HEK293 (cell line): ENCODE data around the gene ELOVL4.

ENCODE experiments used
- CTCF ChIA-PET: fragments of 350-600 bp; formaldehyde crosslinking; extraction: SDS; loops from one replicate; lab custom pipeline; 2021; ENCODE audit warnings: antibody characterized with exemption; lab: Yijun Ruan, JAX
- POLR2A ChIA-PET: fragments of 300-600 bp; formaldehyde crosslinking; extraction: SDS; loops from one replicate; lab custom pipeline; 2020; ENCODE audit warnings: antibody characterized with exemption, inconsistent platforms; lab: Yijun Ruan, JAX
- H3K27ac ChIP-seq: fragments of 200-500 bp; sonication (Bioruptor generic); 2 replicates; pipeline ENCODE4 v1.5.1; 2014; ENCODE audit warnings: low read depth, low read length, control low read depth, inconsistent platforms; ENCODE audit errors: extremely low read depth
- H3K36me3 ChIP-seq, 2 experiments: fragments of 200-500 bp in 1 of 2; sonication (Bioruptor generic) in 1 of 2; 1 replicate in 1 of 2; 2 replicates in 1 of 2; pipeline ENCODE4 v1.5.1; 2014 to 2017; ENCODE audit warnings: inconsistent platforms in 2 of 2, low read length in 2 of 2; ENCODE audit not compliant: control insufficient read depth in 2 of 2, insufficient read depth in 1 of 2
- H3K4me1 ChIP-seq: fragments of 200-500 bp; sonication (Bioruptor generic); 2 replicates; pipeline ENCODE4 v1.5.1; 2014; ENCODE audit warnings: mild to moderate bottlenecking, low read length, inconsistent platforms; ENCODE audit not compliant: control insufficient read depth, insufficient read depth
- H3K4me3 ChIP-seq: 2 replicates; pipeline ENCODE4 v1.5.1; 2011; ENCODE audit warnings: low read depth, mild to moderate bottlenecking, control low read depth, low read length, moderate library complexity
- H3K9me3 ChIP-seq: fragments of 200-500 bp; sonication (Bioruptor generic); 2 replicates; pipeline ENCODE4 v1.5.1; 2014; ENCODE audit warnings: low read depth, low read length, inconsistent platforms; ENCODE audit not compliant: control insufficient read depth, insufficient read depth
- IKZF3 ChIP-seq: fragments of 450-650 bp; IDR thresholded peaks from 2 replicates; pipeline ENCODE4 v1.5.0; 2018; ENCODE audit warnings: missing biosample characterization, mild to moderate bottlenecking, missing genetic modification characterization, moderate library complexity
- PATZ1 ChIP-seq: fragments of 450-650 bp; formaldehyde crosslinking; IDR thresholded peaks from 2 replicates; pipeline ENCODE4 v1.5.1; 2016; ENCODE audit warnings: missing biosample characterization, missing genetic modification characterization
- ZNF146 ChIP-seq: fragments of 450-650 bp; formaldehyde crosslinking; IDR thresholded peaks from 2 replicates; pipeline ENCODE4 v1.5.1; 2016; ENCODE audit warnings: missing biosample characterization, missing genetic modification characterization
- ZNF175 ChIP-seq: fragments of 450-650 bp; formaldehyde crosslinking; IDR thresholded peaks from 2 replicates; pipeline ENCODE4 v1.5.1; 2016; ENCODE audit warnings: missing biosample characterization, missing genetic modification characterization
- ZNF266 ChIP-seq: fragments of 450-650 bp; formaldehyde crosslinking; IDR thresholded peaks from 2 replicates; pipeline ENCODE4 v1.5.1; 2016; ENCODE audit warnings: missing biosample characterization, missing genetic modification characterization, low read depth
- ZNF426 ChIP-seq: fragments of 450-650 bp; formaldehyde crosslinking; IDR thresholded peaks from 2 replicates; pipeline ENCODE4 v1.5.1; 2017; ENCODE audit warnings: missing biosample characterization, missing genetic modification characterization, mild to moderate bottlenecking, inconsistent platforms, moderate library complexity
- ZNF433 ChIP-seq: fragments of 450-650 bp; formaldehyde crosslinking; IDR thresholded peaks from 2 replicates; pipeline ENCODE4 v1.5.1; 2016; ENCODE audit warnings: missing biosample characterization, missing genetic modification characterization, low read depth
- TF ChIP-seq, protein P1 (sequence below): fragments of 450-650 bp; formaldehyde crosslinking; IDR thresholded peaks from 2 replicates; pipeline ENCODE4 v1.5.1; 2016; ENCODE audit warnings: missing biosample characterization, missing genetic modification characterization, low read depth
- TF ChIP-seq, protein P2 (sequence below): fragments of 450-650 bp; formaldehyde crosslinking; IDR thresholded peaks from 2 replicates; pipeline ENCODE4 v1.5.1; 2016; ENCODE audit warnings: missing biosample characterization, missing genetic modification characterization
- TF ChIP-seq, protein P3 (sequence below): fragments of 450-650 bp; formaldehyde crosslinking; IDR thresholded peaks from 2 replicates; pipeline ENCODE4 v1.5.1; 2016; ENCODE audit warnings: missing biosample characterization, missing genetic modification characterization

ELOVL4 gene

GRCh38 chr6:79981652-79982051, 34.3 kb upstream of the ELOVL4 start:
- ChIA-PET POLR2A (interaction anchor here (0.7 kb wide), 2 partner anchors 35 to 124 kb away, joined by 3 read pairs; no protein-coding TSS in a partner anchor), CTCF (interaction anchor here (0.6 to 3.5 kb wide), 2 partner anchors 33 to 219 kb away, joined by 3 to 13 read pairs; no protein-coding TSS in a partner anchor)
- Histone ChIP-seq H3K9me3 (no peaks in the 10 kb centered on the region), H3K27ac (no peak overlapping the region), H3K4me3 (no peak overlapping the region), H3K36me3 (no peaks in the 10 kb centered on the region), H3K4me1 (no peaks in the 10 kb centered on the region)
- TF ChIP-seq ZNF266 (no peak), PATZ1 (tag by site-specific recombination) (no peak), ZNF433 (tag by site-specific recombination) (no peak), ZNF175 (tag by site-specific recombination) (no peak), IKZF3 (tag by site-specific recombination) (no peak)
- TF ChIP-seq, protein P1, sequence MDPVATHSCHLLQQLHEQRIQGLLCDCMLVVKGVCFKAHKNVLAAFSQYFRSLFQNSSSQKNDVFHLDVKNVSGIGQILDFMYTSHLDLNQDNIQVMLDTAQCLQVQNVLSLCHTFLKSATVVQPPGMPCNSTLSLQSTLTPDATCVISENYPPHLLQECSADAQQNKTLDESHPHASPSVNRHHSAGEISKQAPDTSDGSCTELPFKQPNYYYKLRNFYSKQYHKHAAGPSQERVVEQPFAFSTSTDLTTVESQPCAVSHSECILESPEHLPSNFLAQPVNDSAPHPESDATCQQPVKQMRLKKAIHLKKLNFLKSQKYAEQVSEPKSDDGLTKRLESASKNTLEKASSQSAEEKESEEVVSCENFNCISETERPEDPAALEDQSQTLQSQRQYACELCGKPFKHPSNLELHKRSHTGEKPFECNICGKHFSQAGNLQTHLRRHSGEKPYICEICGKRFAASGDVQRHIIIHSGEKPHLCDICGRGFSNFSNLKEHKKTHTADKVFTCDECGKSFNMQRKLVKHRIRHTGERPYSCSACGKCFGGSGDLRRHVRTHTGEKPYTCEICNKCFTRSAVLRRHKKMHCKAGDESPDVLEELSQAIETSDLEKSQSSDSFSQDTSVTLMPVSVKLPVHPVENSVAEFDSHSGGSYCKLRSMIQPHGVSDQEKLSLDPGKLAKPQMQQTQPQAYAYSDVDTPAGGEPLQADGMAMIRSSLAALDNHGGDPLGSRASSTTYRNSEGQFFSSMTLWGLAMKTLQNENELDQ (tag by site-specific recombination), result no peak
- TF ChIP-seq, protein P2, sequence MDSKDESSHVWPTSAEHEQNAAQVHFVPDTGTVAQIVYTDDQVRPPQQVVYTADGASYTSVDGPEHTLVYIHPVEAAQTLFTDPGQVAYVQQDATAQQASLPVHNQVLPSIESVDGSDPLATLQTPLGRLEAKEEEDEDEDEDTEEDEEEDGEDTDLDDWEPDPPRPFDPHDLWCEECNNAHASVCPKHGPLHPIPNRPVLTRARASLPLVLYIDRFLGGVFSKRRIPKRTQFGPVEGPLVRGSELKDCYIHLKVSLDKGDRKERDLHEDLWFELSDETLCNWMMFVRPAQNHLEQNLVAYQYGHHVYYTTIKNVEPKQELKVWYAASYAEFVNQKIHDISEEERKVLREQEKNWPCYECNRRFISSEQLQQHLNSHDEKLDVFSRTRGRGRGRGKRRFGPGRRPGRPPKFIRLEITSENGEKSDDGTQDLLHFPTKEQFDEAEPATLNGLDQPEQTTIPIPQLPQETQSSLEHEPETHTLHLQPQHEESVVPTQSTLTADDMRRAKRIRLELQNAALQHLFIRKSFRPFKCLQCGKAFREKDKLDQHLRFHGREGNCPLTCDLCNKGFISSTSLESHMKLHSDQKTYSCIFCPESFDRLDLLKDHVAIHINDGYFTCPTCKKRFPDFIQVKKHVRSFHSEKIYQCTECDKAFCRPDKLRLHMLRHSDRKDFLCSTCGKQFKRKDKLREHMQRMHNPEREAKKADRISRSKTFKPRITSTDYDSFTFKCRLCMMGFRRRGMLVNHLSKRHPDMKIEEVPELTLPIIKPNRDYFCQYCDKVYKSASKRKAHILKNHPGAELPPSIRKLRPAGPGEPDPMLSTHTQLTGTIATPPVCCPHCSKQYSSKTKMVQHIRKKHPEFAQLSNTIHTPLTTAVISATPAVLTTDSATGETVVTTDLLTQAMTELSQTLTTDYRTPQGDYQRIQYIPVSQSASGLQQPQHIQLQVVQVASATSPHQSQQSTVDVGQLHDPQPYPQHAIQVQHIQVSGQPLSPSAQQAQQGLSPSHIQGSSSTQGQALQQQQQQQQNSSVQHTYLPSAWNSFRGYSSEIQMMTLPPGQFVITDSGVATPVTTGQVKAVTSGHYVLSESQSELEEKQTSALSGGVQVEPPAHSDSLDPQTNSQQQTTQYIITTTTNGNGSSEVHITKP (tag by site-specific recombination), result no peak

DNA sequence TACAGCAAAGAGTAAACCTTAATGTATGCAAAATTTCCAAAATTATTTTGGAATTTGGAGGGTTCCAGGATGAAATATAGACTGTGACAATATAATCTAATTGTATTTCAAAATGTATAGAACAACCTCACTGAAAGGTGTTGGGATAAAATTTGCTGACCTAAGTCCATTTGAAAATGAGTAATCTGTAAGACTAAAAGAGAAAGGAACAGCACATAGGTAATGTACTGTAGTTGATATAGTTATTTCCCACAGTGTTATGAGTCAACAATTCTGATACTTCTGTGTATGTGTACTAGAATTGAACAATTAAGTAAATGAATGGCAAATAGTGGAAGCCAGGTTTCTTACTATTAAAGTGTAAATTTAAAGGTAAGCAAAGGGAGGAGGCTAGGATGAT, 23.8 kb upstream of the ELOVL4 start:
- ChIA-PET CTCF (interaction anchor here (1.5 kb wide), 1 partner anchor 22 kb away, joined by 3 read pairs; no protein-coding TSS in a partner anchor), POLR2A (no interaction called here)
- no peak overlapping the region for H3K4me3 ChIP-seq
- no peak overlapping the region for H3K27ac ChIP-seq
- no peaks in the 10 kb centered on the region for H3K9me3 ChIP-seq
- no peaks in the 10 kb centered on the region for H3K4me1 ChIP-seq
- no peaks in the 10 kb centered on the region for H3K36me3 ChIP-seq
- TF ChIP-seq ZNF426 (tag by site-specific recombination) (no peak), ZNF146 (no peak)
- TF ChIP-seq, protein P3, sequence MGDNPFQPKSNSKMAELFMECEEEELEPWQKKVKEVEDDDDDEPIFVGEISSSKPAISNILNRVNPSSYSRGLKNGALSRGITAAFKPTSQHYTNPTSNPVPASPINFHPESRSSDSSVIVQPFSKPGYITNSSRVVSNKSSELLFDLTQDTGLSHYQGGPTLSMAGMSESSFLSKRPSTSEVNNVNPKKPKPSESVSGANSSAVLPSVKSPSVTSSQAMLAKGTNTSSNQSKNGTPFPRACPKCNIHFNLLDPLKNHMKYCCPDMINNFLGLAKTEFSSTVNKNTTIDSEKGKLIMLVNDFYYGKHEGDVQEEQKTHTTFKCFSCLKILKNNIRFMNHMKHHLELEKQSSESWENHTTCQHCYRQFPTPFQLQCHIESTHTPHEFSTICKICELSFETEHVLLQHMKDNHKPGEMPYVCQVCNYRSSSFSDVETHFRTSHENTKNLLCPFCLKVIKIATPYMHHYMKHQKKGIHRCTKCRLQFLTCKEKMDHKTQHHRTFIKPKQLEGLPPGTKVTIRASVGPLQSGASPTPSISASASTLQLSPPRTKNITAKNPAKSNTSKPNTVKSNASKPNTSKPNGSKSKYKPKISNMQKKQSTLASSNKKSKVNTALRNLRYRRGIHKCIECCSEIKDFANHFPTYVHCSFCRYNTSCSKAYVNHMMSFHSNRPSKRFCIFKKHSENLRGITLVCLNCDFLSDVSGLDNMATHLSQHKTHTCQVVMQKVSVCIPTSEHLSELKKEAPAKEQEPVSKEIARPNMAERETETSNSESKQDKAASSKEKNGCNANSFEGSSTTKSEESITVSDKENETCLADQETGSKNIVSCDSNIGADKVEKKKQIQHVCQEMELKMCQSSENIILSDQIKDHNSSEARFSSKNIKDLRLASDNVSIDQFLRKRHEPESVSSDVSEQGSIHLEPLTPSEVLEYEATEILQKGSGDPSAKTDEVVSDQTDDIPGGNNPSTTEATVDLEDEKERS (tag by site-specific recombination), result no peak
